ENCODE results near the gene ZNF628.

The ZNF628 gene

DNA sequence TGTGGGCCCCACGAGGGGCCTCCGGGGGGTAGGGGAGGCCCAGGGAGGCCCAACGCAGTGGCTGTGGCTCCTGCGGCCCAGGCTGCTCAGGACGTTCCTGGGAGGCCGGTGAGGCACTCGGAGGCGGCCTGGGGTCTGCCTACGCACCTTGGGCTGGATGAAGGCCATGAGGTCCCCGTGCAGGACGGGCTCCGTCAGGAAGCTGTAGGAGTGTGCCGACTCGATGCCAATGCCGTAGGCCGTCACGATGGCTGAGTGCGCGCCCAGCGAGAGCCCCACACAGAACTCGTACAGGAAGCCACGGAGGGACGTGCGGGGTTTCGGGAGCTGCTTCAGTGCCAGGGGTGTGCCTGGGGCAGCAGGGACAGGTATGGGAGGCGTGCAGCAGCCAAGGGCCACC, 54.6 kb downstream of the ZNF628 start:
- no peak for DNase-seq
